IPS-11a (cell line): ENCODE results near the gene GUCY1B1.

Source experiments
- H3K4me3 ChIP-seq: one replicate; pipeline ENCODE4 v1.5.1; 2013; ENCODE audit warnings: low read depth, low read length, control low read depth

GUCY1B1 gene

DNA sequence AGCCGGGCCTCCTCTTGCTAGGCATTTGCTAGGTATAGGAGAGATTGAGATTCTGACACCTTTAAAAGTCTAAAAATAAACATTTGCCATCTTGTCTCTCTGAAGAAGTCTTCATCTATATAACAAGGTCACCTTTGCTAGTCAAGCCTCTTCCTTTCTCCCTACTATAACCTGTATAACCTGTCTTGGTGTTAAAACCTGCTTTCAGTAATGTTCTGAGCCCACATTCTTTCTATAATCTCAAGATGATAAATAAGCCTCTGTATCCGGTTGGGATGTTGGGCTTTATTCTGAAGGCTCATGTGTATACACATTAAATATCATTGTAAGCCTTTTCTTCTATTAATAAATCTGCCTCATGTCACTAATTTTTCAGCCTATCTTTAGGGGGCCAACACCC lies 97.1 kb downstream of the GUCY1B1 start:
- H3K4me3 ChIP-seq = no peak overlapping the region
